GM21390 (cell line): ENCODE results near the gene CCDC17.

Experiments used
- ATAC-seq: cut with Tn5 transposase; IDR thresholded peaks from one replicate; pipeline ENCODE4 v1.9.1; 2021; ENCODE audit not compliant: unreplicated experiment

Gene CCDC17

DNA sequence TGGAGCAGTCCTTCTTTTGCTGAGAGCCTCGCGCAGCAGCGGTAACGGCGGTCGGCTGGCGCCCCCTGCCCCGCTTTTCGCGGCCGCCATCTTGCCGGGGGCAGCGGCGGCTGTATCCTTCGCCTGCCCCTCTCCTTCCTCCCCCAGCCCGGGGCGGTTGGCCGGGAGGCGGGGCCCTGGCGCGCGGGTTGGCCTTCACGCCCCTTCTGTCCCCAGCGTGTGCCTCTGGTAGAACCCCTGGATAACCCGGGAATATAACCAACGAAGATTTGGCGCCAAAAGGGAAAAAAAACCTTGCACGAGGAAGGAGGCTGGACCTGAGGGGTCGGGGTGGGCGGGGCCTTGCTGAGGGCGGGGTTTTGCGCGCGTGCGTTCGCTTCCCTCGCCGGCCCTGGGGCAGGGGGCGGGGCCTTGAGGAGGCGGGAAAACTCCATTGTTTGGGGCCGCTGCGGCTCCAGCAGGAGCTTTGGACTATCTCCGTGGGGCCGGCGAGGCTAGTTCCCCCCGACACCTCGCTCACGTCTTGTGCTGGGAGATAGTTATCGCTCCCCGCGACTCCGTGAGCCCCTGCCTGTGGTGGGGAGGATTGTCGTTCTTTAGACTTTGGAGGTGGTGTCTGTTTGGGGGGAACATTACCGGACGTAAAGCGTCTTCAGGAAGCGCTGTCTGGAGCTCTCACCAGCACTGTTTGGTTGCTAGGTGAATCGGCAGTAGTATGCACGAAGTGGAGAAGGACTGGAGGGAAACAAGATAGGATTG, 39.3 kb downstream of the CCDC17 start:
- ATAC-seq = peak; percentile 30

GRCh38 chr1:45583666-45584350, 40.0 kb downstream of the CCDC17 start, which contains the start of gene NASP:
Gene NASP, plus strand, starts transcription at chr1:45584041. Its CDS starts 106 bp downstream, at chr1:45584147.
- ATAC-seq = peak; percentile 43

DNA sequence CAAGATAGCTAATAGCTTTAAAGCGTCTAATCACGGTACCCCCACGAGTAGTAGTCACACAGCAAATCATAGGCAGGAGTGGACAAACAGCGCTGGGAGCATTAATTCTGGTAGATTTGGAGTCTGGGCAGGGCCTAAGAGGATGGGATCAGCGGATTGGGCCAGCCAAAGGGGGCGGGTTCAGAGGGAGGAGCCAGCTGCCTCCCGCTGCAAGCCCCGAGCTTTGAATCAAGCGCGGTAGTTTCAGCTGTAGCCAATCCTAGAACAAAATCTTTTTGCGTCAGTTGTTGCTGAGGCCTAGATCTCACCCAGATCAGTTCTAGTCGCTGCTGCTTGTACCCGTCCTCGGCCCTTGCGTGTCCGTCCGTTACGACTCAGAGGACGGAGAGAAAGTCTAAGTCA, 40.6 kb downstream of the CCDC17 start:
- ATAC-seq = peak; percentile 65

- ATAC-seq = no peak
These were observed 49.7 kb downstream of the CCDC17 start for GRCh38 chr1:45574105-45574626.

- ATAC-seq = no peak
These were observed 50.5 kb downstream of the CCDC17 start for GRCh38 chr1:45573231-45573804.

- no peak for ATAC-seq
These were observed 53.2 kb downstream of the CCDC17 start for GRCh38 chr1:45570631-45571030.
